H1 (cell line): Measurements from ENCODE around the gene PRC1.

Source experiments
- CTCF ChIP-seq, 3 experiments: IDR thresholded peaks; 1 replicate in 2 of 3; 2 replicates in 1 of 3; pipeline versions ENCODE4 v1.5.1 to v1.6.1; 2011; ENCODE audit warnings: low read length in 3 of 3, mild to moderate bottlenecking in 3 of 3, inconsistent platforms in 2 of 3, low read depth in 1 of 3, moderate library complexity in 1 of 3; ENCODE audit not compliant: insufficient read depth in 1 of 3; ENCODE audit errors: control extremely low read depth in 1 of 3
- TEAD4 ChIP-seq: IDR thresholded peaks from 2 replicates; pipeline ENCODE4 v1.6.1; 2012; ENCODE audit warnings: low read depth, low read length, inconsistent platforms, mixed read lengths

GRCh38 chr15:90947577-90948357, 46.6 kb downstream of the PRC1 start:
- TF ChIP-seq TEAD4 (no peak), CTCF (IDR thresholded peaks at IDR 0.05; ENCODE audit: control extremely low read depth in 1 of 3, insufficient read depth in 1 of 3, low read depth in 1 of 3, low read length in 3 of 3) (no peak)
